GM12864 (cell line): ENCODE measurements around the gene LAPTM4A.

ENCODE experiments used
- DNase-seq: peaks from one replicate; pipeline ENCODE4 v3.0.0-alpha.2; 2011; ENCODE audit warnings: low read depth
- H3K4me3 ChIP-seq: 2 replicates; pipeline ENCODE4 v1.5.1; 2011; ENCODE audit warnings: mild to moderate bottlenecking, low read depth, low read length, control low read depth
- CTCF ChIP-seq: IDR thresholded peaks from 2 replicates; pipeline ENCODE4 v1.5.1; 2011; ENCODE audit warnings: low read depth, mild to moderate bottlenecking, moderate library complexity, low read length, control low read depth, inconsistent platforms; ENCODE audit errors: missing control alignments

The LAPTM4A gene

DNA sequence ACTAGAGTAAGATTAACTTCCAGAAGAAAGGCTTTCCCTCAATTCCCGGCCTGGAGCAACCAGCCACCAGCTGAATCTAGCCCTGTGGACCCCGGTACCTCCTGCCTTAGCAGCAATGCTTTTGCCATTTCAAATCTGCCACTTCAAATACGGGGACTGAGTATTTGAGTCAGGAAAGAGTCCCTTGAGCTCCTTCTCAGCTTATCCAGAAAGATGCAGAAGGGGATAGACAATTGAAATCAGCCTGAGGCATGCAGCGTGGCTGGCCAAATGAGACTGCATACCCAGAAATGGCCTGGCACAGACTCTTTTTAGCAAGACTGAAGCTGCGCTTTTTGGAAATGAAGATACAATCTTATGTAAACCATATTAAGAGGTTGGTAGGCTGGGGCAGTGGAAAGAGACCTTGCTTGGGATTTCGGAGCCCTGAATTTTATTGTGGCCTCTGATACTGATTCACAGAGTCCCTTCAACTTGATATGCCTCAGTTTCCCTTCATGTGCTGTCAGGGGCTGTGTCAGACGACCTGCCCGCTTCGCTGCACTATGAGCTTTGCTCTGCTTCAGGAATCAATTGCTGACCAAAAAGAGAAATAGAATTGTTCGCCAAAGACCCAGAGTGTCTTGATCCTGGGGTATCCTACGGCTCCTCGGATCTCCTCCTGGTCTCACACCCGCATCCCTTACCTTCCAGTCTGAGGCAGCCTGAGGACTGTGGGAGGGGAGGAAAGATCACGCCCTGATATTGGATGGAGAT, 40.0 kb downstream of the LAPTM4A start:
- no peak for DNase-seq
- TF ChIP-seq CTCF = no peak
- H3K4me3 ChIP-seq = no peak overlapping the region

- DNase-seq = no peak
- H3K4me3 ChIP-seq = no peak overlapping the region
- TF ChIP-seq CTCF = no peak
Measured at GRCh38 chr2:20008703-20009102, 42.7 kb downstream of the LAPTM4A start.

- no peak for DNase-seq
- TF ChIP-seq CTCF = no peak
- H3K4me3 ChIP-seq = no peak overlapping the region
Measured at GRCh38 chr2:20005891-20006470, 45.4 kb downstream of the LAPTM4A start.

- H3K4me3 ChIP-seq = no peak overlapping the region
- no peak for TF ChIP-seq CTCF
- no peak for DNase-seq
Measured at GRCh38 chr2:20005067-20005627, 46.3 kb downstream of the LAPTM4A start.

DNA sequence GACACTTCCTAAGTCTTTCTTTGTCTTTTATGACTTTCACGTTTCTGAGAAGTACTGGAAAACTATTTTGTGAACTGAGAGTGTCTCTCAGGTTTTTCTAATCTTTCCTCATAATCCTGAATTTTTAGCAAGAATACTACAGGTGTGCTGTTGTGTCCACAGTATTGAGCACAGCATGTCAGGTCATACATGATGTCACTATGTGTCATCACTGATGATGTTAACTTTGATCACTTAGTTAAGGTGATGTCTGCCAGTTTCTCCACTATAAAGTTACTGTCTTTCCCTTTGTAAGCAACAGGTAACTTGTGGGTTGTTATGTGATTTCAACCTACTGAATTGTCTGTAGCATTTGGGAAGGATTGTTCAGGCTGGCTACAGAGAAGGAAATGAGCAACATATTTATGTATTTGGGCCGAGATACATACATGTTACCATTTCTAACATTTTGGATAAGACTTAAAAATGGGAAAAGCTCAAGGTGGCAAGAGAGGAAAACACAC, 50.0 kb downstream of the LAPTM4A start:
- no peak for TF ChIP-seq CTCF
- DNase-seq = no peak
- H3K4me3 ChIP-seq = no peak overlapping the region

DNA sequence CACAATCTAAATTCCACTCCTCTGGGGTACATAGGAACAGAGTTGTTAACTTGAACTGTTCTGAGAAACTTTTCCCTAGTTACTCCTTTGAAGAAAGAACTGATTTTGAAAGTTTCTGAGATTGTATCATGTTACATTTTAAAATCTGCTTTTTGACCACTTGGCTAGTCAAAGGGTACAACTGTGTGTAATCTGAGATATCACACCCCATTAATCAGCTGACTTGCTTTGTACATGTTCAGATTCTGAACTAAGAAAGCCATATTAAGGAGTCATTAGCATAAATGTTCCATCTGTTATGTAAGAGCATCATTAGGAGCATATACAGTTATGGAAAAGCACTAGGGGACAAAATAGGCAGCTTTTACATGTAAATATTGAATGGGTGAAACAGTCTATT, 57.7 kb downstream of the LAPTM4A start:
- DNase-seq = no peak
- H3K4me3 ChIP-seq = no peak overlapping the region
- no peak for TF ChIP-seq CTCF
